GM12878 (cell line): ENCODE measurements around the gene HAO2. TPM values are rescaled to one million over a fixed set of nuclear protein-coding genes. Genes with fewer than 3 reads are reported as not detected.

Source experiments
- ATAC-seq: fragments of 200-7000 bp; cut with Tn5 transposase; 3 replicates; pipeline ENCODE4 v1.9.1; 2020; ENCODE audit warnings: mild to moderate bottlenecking, moderate library complexity
- BruUV-seq: library from RNA; stranded (reverse); fragments of 400-500 nt; replicated peaks from 2 replicates; lab custom pipeline; 2021; lab: Mats Ljungman, UMichigan
- CTCF ChIA-PET: fragments of 300-600 bp; sonication (Branson Sonifier 250); formaldehyde crosslinking; extraction: SDS; loops from one replicate; lab custom pipeline; 2021; ENCODE audit warnings: inconsistent platforms; lab: Yijun Ruan, JAX
- POLR2A ChIA-PET: fragments of 350-600 bp; formaldehyde crosslinking; extraction: SDS; loops from one replicate; lab custom pipeline; 2021; ENCODE audit warnings: inconsistent platforms; lab: Charles Lee
- RAD21 ChIA-PET: fragments of 300-600 bp; sonication (Branson Sonifier 250); formaldehyde crosslinking; loops from one replicate; lab custom pipeline; 2023; ENCODE audit warnings: antibody characterized with exemption; ENCODE audit not compliant: unreplicated experiment; lab: Charles Lee
- SMC1A ChIA-PET: fragments of 300-600 bp; sonication (Branson Sonifier 250); formaldehyde crosslinking; loops from one replicate; lab custom pipeline; 2023; ENCODE audit not compliant: unreplicated experiment, uncharacterized antibody; lab: Charles Lee
- DNase-seq: peaks from one replicate; pipeline ENCODE4 v3.0.0-alpha.2; 2011; ENCODE audit warnings: low read depth, low spot score
- FAIRE-seq: peaks from 3 replicates; lab custom pipeline; 2011; peaks lifted over from hg19 to GRCh38; lab: Jason Lieb, UNC
- H2AFZ ChIP-seq: 2 replicates; pipeline ENCODE4 v1.6.0; 2011; ENCODE audit warnings: low read depth, low read length, control low read depth; ENCODE audit not compliant: control insufficient read depth
- H3K27ac ChIP-seq: 2 replicates; pipeline ENCODE4 v1.5.1; 2011; ENCODE audit warnings: control low read depth; ENCODE audit not compliant: control insufficient read depth, insufficient read depth
- H3K27me3 ChIP-seq, 2 experiments: replicated peaks in 1 of 2; 2 replicates each; pipeline versions ENCODE4 v1.6.0 to v1.6.1; 2011; ENCODE audit warnings: low read length in 1 of 2; ENCODE audit not compliant: control insufficient read depth in 2 of 2, insufficient read depth in 2 of 2
- H3K36me3 ChIP-seq, 2 experiments: 2 replicates each; pipeline ENCODE4 v1.5.1; 2011; ENCODE audit warnings: low read length in 1 of 2; ENCODE audit not compliant: control insufficient read depth in 2 of 2, insufficient read depth in 2 of 2
- H3K4me1 ChIP-seq: 2 replicates; pipeline ENCODE4 v1.6.1; 2011; ENCODE audit warnings: mild to moderate bottlenecking, low read length, moderate library complexity, mixed read lengths; ENCODE audit not compliant: control insufficient read depth, insufficient read depth
- H3K4me2 ChIP-seq: 2 replicates; pipeline ENCODE4 v1.6.0; 2011; ENCODE audit warnings: control low read depth; ENCODE audit not compliant: control insufficient read depth, insufficient read depth
- H3K4me3 ChIP-seq: fragments of 200-600 bp; sonication (generic); 2 replicates; pipeline ENCODE4 v1.5.1; 2016
- H3K79me2 ChIP-seq: 2 replicates; pipeline ENCODE4 v1.6.0; 2011; ENCODE audit warnings: low read length; ENCODE audit not compliant: control insufficient read depth, insufficient read depth
- H3K9ac ChIP-seq: 2 replicates; pipeline ENCODE4 v1.8.0; 2011; ENCODE audit warnings: low read length, control low read depth, mixed read lengths; ENCODE audit not compliant: control insufficient read depth, insufficient read depth
- H3K9me3 ChIP-seq: replicated peaks from 3 replicates; pipeline ENCODE4 v1.5.1; 2011; ENCODE audit warnings: mild to moderate bottlenecking, low read length; ENCODE audit not compliant: control insufficient read depth, insufficient read depth
- H4K20me1 ChIP-seq: 2 replicates; pipeline ENCODE4 v1.6.0; 2011; ENCODE audit not compliant: control insufficient read depth, insufficient read depth
- DPF2 ChIP-seq: fragments of 450-650 bp; IDR thresholded peaks from 2 replicates; pipeline ENCODE4 v1.6.1; 2017; ENCODE audit warnings: mild to moderate bottlenecking
- E2F4 ChIP-seq: IDR thresholded peaks from 2 replicates; pipeline ENCODE4 v1.6.1; 2012; ENCODE audit warnings: low read depth, low read length, improper control_type of control experiment
- HDAC2 ChIP-seq: fragments of 200-600 bp; sonication (generic); IDR thresholded peaks from 2 replicates; pipeline ENCODE4 v1.6.1; 2017
- KAT2A ChIP-seq: conservative IDR thresholded peaks from 2 replicates; pipeline ENCODE4 v1.6.1; 2011; ENCODE audit warnings: low read depth, low read length; ENCODE audit not compliant: control insufficient read depth
- NFYA ChIP-seq: IDR thresholded peaks from 2 replicates; pipeline ENCODE4 v1.6.1; 2011; ENCODE audit warnings: low read depth, mild to moderate bottlenecking, low read length, improper control_type of control experiment, borderline replicate concordance
- POLR2A ChIP-seq: IDR thresholded peaks from 2 replicates; pipeline ENCODE4 v1.6.1; 2011; ENCODE audit warnings: low read depth, mild to moderate bottlenecking, low read length
- RELA ChIP-seq: fragments of 450-650 bp; IDR thresholded peaks from 2 replicates; pipeline ENCODE4 v1.8.0; 2014; ENCODE audit warnings: borderline replicate concordance; ENCODE audit not compliant: partially characterized antibody
- SMARCA5 ChIP-seq: fragments of 450-650 bp; IDR thresholded peaks from 2 replicates; pipeline ENCODE4 v1.6.1; 2017; ENCODE audit warnings: mild to moderate bottlenecking
- SMC3 ChIP-seq: IDR thresholded peaks from 2 replicates; pipeline ENCODE4 v1.6.1; 2011; ENCODE audit warnings: low read length, improper control_type of control experiment, borderline replicate concordance
- STAT1 ChIP-seq: fragments of 450-650 bp; conservative IDR thresholded peaks from 2 replicates; pipeline ENCODE4 v1.6.1; 2014; ENCODE audit warnings: antibody characterized with exemption, mild to moderate bottlenecking
- YBX1 ChIP-seq: fragments of 450-650 bp; IDR thresholded peaks from 2 replicates; pipeline ENCODE4 v1.6.1; 2016; ENCODE audit warnings: antibody characterized with exemption
- ZNF207 ChIP-seq: fragments of 450-650 bp; IDR thresholded peaks from 2 replicates; pipeline ENCODE4 v1.6.1; 2014; ENCODE audit warnings: antibody characterized with exemption, mild to moderate bottlenecking, borderline replicate concordance
- ZNF217 ChIP-seq: fragments of 450-650 bp; IDR thresholded peaks from 2 replicates; pipeline ENCODE4 v1.6.1; 2017; ENCODE audit warnings: antibody characterized with exemption, mild to moderate bottlenecking
- WGBS: methylation state at CpG from one replicate; pipeline ENCODE4 v1.1.6; 2016; ENCODE audit warnings: low lambda C conversion rate; ENCODE audit not compliant: insufficient replicate concordance, insufficient coverage; ENCODE audit errors: missing lambda C conversion rate; 5-methylcytosine and 5-hydroxymethylcytosine counted together
- in situ Hi-C: fragments of 300-500 bp; cut with MboI; formaldehyde crosslinking; loops from 9 replicates; pipeline ENCODE4 v1.14.3; 2018; ENCODE audit warnings: mixed read lengths
- intact Hi-C: fragments of 100-400 bp; cut with micrococcal nuclease; formaldehyde crosslinking; loops from one replicate; pipeline ENCODE4 v1.14.2; 2022; ENCODE audit not compliant: unreplicated experiment
- polyA plus RNA-seq, 11 experiments: library from polyadenylated mRNA; depleted of rRNA in 4 of 11; unstranded in 6 of 11; stranded (reverse) in 5 of 11; fragments of >200 nt; fragmentation: Nextera tagmentation in 4 of 11; fragmentation: Illumina TruSeq in 1 of 11; extraction: Ambion mirVana in 4 of 11; extraction: Trizol in 1 of 11; gene quantifications; 1 replicate in 1 of 11; 2 replicates in 10 of 11; pipeline versions ENCODE4 v1.2.1 to v1.2.3, GENCODE V29; 2011 to 2016; ENCODE audit warnings: inconsistent platforms in 2 of 11, missing spikeins in 2 of 11, low read depth in 1 of 11
- total RNA-seq, 4 experiments: library from RNA; depleted of rRNA in 3 of 4; stranded (reverse); fragments of >200 nt in 3 of 4; fragmentation: Illumina TruSeq in 1 of 4; extraction: Trizol in 1 of 4; gene quantifications; 2 replicates each; pipeline versions ENCODE4 v1.2.1 to v1.2.3, GENCODE V29; 2013 to 2021
- TF ChIP-seq, protein P1 (sequence below): IDR thresholded peaks from 2 replicates; pipeline ENCODE4 v1.6.1; 2011; ENCODE audit warnings: borderline replicate concordance, low read depth, mild to moderate bottlenecking, moderate library complexity, low read length; ENCODE audit not compliant: insufficient read depth, poor library complexity, severe bottlenecking
- TF ChIP-seq, protein P2 (sequence below): IDR thresholded peaks from 2 replicates; pipeline ENCODE4 v1.6.1; 2011; ENCODE audit warnings: borderline replicate concordance, low read depth, mild to moderate bottlenecking, moderate library complexity, mixed read lengths, low read length; ENCODE audit not compliant: insufficient read depth; ENCODE audit errors: extremely low read length

HAO2 gene
- total and polyA plus RNA-seq, 10 of the 15 experiments (the other 5 are each of a cell fraction or from before 2014, with no cell fraction given), result not detected

DNA sequence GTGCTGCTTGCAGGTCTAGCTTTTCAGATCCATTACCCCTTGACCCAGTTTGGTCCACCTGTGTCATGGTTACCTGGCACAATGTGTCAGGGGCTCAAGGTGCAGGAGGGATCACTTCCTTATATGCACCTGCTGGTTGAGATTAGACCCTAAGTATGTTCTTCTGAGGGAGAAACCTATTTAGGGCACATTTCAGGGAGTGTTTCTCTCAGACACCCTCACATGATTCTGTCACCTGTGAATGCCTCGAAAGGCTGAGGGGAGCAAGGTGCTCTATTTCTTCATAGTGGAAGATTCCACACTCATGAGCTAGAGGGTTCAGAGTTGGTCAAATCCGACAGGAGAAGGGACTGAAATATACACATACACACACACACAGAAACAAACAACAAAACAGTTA is 61.9 kb downstream of the HAO2 start:
- Histone ChIP-seq H3K4me1 (no peaks in the 10 kb centered on the region), H3K27ac (no peak overlapping the region), H3K9me3 (no peaks in the 10 kb centered on the region), H3K36me3 (no peaks in the 10 kb centered on the region), H3K4me2 (no peak overlapping the region), H2AFZ (no peak overlapping the region), H4K20me1 (no peaks in the 10 kb centered on the region), H3K79me2 (no peaks in the 10 kb centered on the region), H3K9ac (no peak overlapping the region), H3K27me3 (peaks cover 0 to 4% of the 10 kb centered on the region in 2 experiments), H3K4me3 (no peak overlapping the region)
- no peak for FAIRE-seq
- DNase-seq, result no peak
- ChIA-PET CTCF (no interaction called here), POLR2A (no interaction called here), SMC1A (no interaction called here), RAD21 (no interaction called here)
- no peak for ATAC-seq
- BruUV-seq, result no TSS peak
- WGBS, result 13% methylated on average over 2 of the region's 2 CpGs
- in situ Hi-C loops (no loop called here), intact Hi-C loops (no loop called here)
- TF ChIP-seq POLR2A (no peak), ZNF207 (no peak), RELA (no peak), NFYA (no peak), HDAC2 (no peak), YBX1 (no peak), ZNF217 (no peak)

DNA sequence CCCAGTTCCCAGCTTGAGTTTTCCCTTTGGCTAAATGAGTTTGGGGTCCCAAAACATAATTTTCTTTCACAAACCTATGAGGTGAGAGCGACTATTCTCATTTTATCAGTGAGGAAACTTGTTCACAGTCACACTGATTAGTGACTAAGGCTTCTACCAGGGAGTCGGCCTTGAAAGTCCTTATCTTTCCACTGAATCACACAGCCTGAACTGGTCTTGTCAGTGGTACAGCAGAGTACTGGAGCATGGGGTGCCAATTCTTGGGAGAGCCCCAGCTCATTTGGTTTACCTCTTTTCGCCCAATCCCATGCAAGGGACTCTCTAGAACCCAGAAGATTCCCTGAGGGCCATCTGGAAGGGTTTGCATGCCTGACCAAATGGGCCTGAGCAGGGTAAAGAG is 63.3 kb downstream of the HAO2 start:
- Histone ChIP-seq H3K4me2 (no peak overlapping the region), H3K9ac (no peak overlapping the region), H4K20me1 (no peaks in the 10 kb centered on the region), H3K9me3 (no peaks in the 10 kb centered on the region), H3K79me2 (no peaks in the 10 kb centered on the region), H3K27me3 (peaks cover 0 to 4% of the 10 kb centered on the region in 2 experiments), H2AFZ (no peak overlapping the region), H3K4me3 (no peak overlapping the region), H3K4me1 (no peaks in the 10 kb centered on the region), H3K27ac (no peak overlapping the region), H3K36me3 (no peaks in the 10 kb centered on the region)
- TF ChIP-seq SMC3, result no peak
- TF ChIP-seq, protein P1, sequence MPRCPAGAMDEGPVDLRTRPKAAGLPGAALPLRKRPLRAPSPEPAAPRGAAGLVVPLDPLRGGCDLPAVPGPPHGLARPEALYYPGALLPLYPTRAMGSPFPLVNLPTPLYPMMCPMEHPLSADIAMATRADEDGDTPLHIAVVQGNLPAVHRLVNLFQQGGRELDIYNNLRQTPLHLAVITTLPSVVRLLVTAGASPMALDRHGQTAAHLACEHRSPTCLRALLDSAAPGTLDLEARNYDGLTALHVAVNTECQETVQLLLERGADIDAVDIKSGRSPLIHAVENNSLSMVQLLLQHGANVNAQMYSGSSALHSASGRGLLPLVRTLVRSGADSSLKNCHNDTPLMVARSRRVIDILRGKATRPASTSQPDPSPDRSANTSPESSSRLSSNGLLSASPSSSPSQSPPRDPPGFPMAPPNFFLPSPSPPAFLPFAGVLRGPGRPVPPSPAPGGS, result no peak
- no peak for TF ChIP-seq E2F4
- TF ChIP-seq DPF2, result no peak
- no peak for TF ChIP-seq STAT1
- no peak for TF ChIP-seq SMARCA5
- TF ChIP-seq KAT2A, result no peak
- TF ChIP-seq, protein P2, sequence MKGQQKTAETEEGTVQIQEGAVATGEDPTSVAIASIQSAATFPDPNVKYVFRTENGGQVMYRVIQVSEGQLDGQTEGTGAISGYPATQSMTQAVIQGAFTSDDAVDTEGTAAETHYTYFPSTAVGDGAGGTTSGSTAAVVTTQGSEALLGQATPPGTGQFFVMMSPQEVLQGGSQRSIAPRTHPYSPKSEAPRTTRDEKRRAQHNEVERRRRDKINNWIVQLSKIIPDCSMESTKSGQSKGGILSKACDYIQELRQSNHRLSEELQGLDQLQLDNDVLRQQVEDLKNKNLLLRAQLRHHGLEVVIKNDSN, result no peak
- no peak for TF ChIP-seq POLR2A
- ChIA-PET CTCF (no interaction called here), SMC1A (no interaction called here), RAD21 (no interaction called here), POLR2A (no interaction called here)
- DNase-seq (no peak), FAIRE-seq (no peak), ATAC-seq (no peak)
- intact Hi-C loops (no loop called here), in situ Hi-C loops (no loop called here)
- no TSS peak for BruUV-seq
- 0% methylated on average over 3 of the region's 3 CpGs for WGBS
